NOMO-1 treated with DMSO at 0.1 percent for 48 hours (cell line): ENCODE results near the gene MTHFS.
A peak's percentile ranks its signal among the peaks of the same experiment; 100 is the strongest.

ENCODE experiments used
- DNase-seq: peaks from one replicate; lab custom pipeline; 2025; ENCODE audit not compliant: unreplicated experiment; lab: John Stamatoyannopoulos, UW

Gene MTHFS

DNA sequence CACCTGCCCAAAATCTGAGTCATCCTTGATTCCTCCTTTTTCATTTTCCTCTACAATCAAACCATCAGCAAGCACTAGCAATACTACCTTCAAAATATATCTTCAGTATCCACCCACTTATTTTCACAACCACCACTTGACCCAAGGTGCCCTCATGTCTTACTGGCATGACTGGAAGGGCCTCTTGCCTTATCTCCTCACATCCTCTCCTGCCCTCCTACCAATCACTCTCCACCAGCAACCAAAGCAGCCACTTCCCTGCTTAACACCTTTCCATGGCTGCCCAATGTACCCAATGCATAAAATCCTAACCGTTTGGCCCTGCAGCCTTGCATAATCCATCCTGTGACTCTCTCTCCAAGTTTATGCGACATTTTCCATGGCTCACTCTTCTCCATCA lies 76.0 kb downstream of the MTHFS start:
- DNase-seq: no peak

DNA sequence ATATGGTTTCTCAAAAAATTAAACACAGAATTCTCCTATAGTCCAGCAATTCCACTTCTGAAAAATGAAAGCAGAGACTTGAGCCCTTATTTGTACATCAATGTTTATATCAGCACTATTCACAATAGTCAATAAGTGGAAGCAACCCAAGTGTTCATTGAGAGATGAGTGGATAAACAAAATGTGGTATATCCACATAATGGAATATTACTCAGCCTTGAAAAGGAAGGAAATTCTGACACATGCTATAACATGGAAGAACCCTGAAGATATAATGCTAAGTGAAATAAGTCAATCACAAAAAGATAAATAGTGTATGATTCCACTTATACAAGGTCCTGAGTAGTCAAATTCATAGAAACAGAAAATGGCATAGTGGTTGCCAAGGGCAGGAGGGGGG lies 76.6 kb downstream of the MTHFS start:
- DNase-seq: no peak

DNA sequence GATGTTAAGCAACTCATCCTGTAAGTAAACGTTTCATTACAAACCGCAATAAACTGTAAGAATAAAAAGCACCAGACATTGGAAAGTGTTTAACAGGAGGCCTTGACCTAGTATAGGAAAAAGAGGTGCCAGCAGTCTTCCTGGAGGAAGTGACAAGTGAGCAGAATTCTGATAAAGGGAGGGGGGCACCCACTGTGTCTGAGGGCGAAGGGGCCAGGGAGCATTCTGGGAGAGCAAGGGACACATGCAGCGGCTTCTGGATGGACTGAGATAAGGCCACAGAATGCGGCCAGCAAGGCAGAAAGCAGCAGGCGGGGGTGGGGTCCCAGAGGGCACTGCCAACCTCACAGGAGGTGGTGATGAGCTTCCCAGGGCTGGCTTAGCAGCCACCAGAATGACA lies 80.2 kb downstream of the MTHFS start:
- no peak for DNase-seq

DNA sequence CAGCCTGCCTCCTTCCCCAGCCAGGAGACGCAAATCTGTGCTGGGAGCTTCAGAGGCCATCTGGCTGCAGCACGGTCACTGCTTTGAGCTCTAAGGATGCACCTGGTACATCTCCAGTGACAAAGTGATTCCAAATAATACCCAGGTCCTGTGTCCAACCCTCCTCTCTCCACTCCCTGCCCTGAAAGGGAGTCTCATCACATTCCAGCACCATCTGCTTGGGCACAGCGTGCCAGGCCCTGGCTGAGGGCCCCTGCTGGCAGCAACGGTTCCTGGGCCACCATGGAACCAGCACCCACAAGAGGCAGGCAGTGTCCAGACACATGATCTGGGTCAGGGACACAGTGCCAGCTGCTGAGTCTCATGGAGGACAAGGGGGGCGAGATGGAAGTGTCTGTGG lies 81.3 kb downstream of the MTHFS start:
- no peak for DNase-seq

DNA sequence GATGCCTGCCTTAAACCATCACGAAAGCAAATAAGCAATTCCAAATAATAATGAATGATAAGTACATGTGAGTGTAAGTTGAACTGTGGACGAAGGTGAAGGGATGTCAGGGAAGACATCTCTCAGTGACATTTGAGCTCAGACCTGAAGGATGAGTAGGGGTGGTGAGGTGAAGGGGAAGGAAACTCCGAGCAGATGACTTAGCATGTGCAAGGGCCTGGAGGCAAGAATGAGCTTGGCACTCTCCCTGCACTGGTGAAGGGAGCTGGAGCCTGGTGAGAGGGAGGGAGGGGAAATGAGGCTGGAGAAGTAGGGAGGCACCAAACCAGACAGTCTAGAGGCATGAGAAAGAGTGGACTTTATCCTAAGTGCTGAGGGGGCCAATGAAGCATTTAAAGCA lies 84.3 kb downstream of the MTHFS start:
- DNase-seq: no peak

DNA sequence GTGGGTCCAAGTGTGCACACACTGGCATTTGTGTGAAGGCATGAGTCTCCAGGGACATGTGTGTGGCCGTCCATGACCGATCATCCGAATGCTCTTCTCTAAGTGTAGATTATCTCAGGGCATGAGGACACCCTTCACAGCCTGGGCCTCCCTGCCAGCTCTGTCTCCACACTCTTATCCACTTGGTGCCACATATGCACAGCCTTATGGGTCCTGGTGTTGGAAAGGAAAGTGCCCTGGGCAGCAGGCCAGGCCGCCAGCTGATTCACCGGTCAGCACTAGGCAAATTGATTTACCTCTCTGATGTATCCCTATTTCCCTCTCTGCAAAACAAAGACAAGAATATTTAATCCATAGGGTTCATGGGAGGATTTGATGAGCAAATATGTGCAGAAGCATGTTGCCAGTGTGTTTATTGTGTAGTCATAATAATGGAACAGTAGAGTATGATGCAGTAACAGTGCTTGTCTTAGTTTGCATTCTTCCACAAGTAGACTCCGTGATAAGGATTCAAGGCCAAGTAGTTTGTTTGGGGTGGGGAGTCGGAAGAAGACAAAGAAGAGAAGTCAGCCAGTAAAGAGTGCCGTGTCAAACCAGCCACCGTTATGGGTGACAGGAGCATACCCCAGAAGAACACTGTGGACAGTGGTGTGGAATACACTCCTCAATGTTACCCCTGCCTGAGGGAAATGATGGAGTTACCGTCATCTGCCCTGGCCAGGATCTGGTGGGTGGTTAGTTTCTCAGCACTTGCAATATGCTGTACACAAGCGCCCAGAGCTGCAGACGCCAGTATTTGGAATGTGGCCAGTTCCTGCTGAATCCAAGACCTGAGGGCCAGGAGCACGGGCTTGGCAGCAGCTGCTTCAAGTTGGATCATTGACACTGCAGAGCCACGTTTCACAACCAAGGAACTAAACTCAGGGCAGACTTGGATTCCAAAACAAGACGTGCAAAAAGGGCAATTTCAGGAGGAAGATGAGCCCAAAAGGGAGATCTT lies 85.1 kb downstream of the MTHFS start:
- DNase-seq: no peak

DNA sequence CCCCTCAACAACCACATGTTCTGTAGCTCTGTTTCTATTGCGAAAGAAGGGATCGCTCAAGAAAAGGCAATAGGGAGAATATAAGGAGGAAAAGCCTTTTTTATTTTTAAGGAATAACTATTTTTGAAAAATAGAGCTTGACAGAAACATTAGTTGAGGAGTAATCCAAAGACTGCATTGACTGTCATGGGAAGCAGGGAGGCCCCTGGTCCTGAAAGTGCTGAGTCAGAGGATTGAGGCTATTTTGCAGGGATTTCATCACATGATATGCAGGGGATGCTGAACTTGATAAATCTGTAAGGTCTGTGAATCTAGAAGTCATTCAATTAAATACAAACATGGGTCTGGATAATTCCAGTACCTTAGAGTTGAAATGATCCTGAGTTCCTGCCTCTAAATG lies 92.0 kb downstream of the MTHFS start:
- peak; percentile 13 for DNase-seq

DNA sequence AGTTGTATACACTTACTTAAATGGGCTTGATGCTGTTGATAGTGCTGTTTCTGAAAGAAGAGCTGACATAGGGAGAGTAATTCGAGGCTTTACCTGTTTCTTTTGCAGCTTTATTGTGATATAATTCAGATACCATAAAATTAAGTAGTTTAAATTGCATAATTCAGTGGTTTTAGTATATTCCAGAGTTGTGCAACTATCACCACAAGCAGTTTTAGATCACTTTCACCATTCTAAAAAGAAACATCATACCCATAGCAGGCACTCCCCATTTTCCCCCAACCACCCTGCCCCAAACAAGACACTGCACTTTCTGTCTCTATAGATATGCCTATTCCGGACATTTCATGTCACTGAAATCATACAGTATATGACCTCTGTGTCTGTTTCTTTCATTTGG lies 98.5 kb downstream of the MTHFS start:
- DNase-seq: peak; percentile 85
